ENCODE results near the gene ADCY5. TPM values are rescaled to one million over a fixed set of nuclear protein-coding genes. Genes with fewer than 3 reads are reported as not detected.

The ADCY5 gene
- total RNA-seq, 4 donors from 2014 or later, result 14.0 to 86.8 (median 41.5) TPM

- ATAC-seq (ENCODE audit: low FRiP score) (no peak), DNase-seq (ENCODE audit: low spot score) (no peak)
- TF ChIP-seq CTCF (IDR thresholded peaks at IDR 0.05), result no peak
Measured at GRCh38 chr3:123337948-123338619, 110.8 kb downstream of the ADCY5 start.

GRCh38 chr3:123337226-123337625 lies 111.7 kb downstream of the ADCY5 start:
- DNase-seq (ENCODE audit: low spot score) (no peak), ATAC-seq (ENCODE audit: low FRiP score) (no peak)
- no peak for TF ChIP-seq CTCF (IDR thresholded peaks at IDR 0.05)

- TF ChIP-seq CTCF (IDR thresholded peaks at IDR 0.05), result no peak
- DNase-seq (ENCODE audit: low spot score) (no peak), ATAC-seq (ENCODE audit: low FRiP score) (no peak)
Measured at GRCh38 chr3:123336441-123336851, 112.4 kb downstream of the ADCY5 start.

GRCh38 chr3:123336001-123336400 lies 112.9 kb downstream of the ADCY5 start:
- no peak for TF ChIP-seq CTCF (IDR thresholded peaks at IDR 0.05)
- ATAC-seq (ENCODE audit: low FRiP score) (no peak), DNase-seq (ENCODE audit: low spot score) (no peak)

GRCh38 chr3:123335007-123335670 lies 113.8 kb downstream of the ADCY5 start:
- TF ChIP-seq CTCF (IDR thresholded peaks at IDR 0.05), result no peak
- ATAC-seq (ENCODE audit: low FRiP score) (no peak), DNase-seq (ENCODE audit: low spot score) (no peak)

GRCh38 chr3:123334056-123334455 lies 114.8 kb downstream of the ADCY5 start:
- DNase-seq (ENCODE audit: low spot score), result no peak
- TF ChIP-seq CTCF (IDR thresholded peaks at IDR 0.05), result no peak
- ATAC-seq (ENCODE audit: low FRiP score), result no peak

GRCh38 chr3:123333401-123333800 lies 115.5 kb downstream of the ADCY5 start:
- ATAC-seq (ENCODE audit: low FRiP score) (no peak), DNase-seq (ENCODE audit: low spot score) (no peak)
- TF ChIP-seq CTCF (IDR thresholded peaks at IDR 0.05), result no peak
